Measurements from ENCODE around the gene SLC35A5.
"Not testable (repeated sequence)": the region's sequence is repeated elsewhere in the genome, so short reads cannot be mapped to it uniquely, and the experiment has no call there.

Gene SLC35A5, protein sequence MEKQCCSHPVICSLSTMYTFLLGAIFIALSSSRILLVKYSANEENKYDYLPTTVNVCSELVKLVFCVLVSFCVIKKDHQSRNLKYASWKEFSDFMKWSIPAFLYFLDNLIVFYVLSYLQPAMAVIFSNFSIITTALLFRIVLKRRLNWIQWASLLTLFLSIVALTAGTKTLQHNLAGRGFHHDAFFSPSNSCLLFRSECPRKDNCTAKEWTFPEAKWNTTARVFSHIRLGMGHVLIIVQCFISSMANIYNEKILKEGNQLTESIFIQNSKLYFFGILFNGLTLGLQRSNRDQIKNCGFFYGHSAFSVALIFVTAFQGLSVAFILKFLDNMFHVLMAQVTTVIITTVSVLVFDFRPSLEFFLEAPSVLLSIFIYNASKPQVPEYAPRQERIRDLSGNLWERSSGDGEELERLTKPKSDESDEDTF

DNA sequence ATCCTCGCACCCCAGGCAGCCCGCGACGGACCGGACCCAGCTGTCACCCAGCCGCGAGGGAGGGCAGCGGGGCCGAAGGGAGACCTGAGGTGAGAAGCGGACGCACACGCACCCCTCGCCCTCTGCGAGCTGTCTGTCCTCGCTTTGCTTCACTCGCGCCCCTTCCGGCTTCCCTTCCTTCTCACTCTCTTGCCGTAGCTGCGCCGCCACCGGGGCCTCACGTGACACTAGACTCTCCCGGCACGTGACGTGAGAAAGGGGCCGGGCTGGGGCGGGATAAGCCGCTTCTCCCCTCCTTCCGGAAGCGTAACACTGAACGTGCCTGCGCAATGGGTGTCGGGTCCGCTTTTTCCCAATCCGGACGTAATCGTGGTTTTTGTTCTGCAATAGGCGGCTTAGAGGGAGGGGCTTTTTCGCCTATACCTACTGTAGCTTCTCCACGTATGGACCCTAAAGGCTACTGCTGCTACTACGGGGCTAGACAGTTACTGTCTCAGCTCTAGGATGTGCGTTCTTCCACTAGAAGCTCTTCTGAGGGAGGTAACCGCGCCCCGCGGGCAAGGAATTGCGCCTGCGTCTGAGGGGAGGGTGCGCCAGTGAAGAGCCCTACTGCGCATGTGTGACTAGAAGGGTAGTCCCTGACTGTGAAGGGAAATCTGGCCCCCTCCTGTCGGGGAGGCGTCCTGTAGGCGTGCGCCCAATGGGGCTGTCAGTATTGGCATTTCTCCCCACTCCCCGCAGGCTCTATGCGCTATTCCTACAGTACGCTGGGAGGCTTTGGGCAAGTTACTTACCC is at the start of gene SLC35A5, which contains the start of gene ATG3:
SLC35A5 (plus strand) TSS at position 312 of the 796 bp plus-strand sequence. CDS start 1,359 bp downstream, outside the sequence.
ATG3 (minus strand) TSS at position 229 of the 796 bp plus-strand sequence. CDS start 434 bp downstream, outside the sequence.
- peak; percentile 95 for DNase-seq

DNA sequence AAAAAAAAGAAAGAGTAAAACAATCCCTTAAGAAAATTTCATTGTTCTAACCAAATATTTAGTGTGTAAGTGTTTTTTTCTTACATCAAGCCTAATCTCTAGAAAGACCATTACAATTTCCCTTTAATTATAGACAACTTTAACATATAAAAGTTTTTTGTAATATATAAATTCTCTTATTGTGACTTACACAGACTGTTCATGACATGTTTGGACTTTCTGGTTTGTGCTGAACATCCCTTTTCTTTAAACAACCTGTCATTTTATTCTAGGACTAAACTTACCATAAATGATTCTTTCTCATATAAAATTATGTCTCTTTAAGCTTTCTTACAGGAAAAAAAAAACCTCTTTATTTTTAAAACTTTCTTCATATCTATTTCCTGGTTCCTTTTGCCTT is 49.5 kb upstream of the SLC35A5 start:
- DNase-seq, result no peak

DNA sequence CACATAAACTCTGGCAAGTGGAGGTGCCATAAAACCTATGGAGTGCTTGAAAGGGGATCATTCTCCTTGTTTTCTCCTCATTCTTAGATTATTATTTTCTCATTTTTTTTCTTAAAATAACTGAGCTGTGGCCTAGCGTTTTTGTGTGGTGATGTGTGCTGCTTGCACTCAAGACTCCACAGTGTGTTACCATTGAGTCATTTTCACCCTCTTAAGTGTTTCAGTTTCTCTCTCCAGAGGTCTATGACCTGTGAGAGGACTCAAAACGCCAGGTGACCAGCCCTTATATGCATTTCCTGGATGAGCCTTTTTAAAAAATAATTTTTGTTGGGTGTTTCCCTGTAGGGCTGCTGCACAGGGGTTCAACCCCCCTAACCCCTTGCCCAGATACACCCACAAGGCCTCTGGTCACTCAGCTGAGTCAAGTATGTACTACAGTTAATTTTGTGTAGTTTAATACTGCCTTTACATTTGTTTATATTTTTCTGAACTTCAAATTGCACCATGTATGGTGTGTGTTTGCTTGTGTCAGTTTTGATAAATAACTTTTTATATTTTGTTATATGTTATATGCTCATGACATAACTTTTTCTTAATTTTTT is 47.2 kb upstream of the SLC35A5 start:
- DNase-seq, result no peak

DNA sequence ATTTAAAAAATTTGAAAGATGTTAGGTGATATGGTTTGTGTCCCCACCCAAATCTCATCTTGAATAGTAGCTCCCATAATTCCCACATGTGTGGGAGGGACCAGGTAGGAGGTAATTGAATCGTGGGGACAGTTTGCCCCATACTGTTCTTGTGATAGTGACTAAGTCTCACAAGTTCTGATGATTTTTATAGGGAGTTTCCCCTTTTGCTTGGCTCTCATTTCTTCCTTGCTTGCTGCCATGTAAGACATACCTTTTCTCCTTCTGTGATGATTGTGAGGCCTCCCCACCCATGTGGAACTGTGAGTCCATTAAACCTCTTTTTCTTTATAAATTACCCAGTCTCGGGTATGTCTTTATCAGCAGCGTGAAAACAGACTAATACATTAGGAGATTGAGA is 42.9 kb upstream of the SLC35A5 start:
- DNase-seq, result not testable (repeated sequence)

DNA sequence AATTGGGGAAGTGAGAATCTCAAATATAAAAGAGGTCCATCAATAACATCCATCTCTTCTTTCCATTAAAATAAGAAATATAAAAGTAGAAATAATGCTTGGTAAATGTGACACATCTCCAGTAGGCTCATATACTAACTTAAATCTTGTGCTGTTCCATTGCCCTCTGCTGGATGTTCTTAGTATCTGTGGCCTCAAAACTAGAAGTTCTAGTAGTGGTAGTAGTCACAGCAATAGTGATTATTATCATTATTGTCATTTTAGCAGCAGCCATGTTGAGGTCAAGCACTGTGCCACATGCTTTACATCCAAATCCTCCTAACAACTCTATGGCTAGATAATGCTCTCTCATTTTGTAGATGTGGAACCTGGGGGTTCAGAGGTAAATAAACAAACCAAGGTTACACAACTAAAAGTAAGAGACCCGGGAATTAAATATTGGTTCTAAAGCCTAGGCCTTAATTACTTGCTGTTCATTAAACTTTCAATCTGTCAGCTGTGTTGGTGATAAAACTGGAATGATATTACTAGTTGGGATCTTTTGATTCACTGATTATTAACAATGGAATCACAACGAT is 42.3 kb upstream of the SLC35A5 start:
- DNase-seq, result peak; percentile 28

DNA sequence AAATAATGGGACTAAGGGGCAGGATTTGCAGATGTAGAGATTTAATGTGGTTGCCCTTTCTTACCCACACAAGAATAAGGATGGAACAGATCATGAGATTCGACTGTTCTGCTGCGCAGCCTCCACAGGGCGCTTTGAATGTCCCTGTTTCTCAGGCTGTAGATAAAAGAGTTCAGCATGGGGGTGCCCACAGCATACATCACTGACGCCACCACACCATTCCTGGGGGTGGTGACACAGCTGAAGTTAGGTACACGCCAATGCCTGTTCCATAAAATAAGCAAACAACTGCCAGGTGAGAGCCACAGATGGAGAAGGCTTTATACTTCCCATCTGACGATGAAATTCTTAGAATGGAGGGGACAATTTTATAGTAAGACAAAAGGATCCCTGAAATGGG is 37.7 kb upstream of the SLC35A5 start:
- not testable (repeated sequence) for DNase-seq

DNA sequence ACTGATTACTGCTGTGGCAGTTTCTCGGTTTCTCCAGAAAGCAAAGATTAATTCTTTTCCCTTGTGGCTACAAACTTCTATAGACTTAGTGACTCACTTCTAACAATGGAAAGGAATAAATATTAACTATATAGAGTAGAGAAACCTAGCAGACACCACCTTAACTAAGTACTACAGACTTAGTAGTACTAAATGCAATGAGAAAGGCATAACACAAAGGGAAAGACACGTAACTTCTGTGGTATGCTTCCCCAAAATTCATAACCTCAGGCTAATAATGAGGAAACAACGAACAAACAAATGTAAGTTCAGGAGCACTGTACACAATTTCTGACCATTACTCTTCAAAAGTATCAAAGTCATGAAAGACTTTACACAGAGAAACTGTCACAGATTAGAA is 31.3 kb upstream of the SLC35A5 start:
- DNase-seq, result no peak

DNA sequence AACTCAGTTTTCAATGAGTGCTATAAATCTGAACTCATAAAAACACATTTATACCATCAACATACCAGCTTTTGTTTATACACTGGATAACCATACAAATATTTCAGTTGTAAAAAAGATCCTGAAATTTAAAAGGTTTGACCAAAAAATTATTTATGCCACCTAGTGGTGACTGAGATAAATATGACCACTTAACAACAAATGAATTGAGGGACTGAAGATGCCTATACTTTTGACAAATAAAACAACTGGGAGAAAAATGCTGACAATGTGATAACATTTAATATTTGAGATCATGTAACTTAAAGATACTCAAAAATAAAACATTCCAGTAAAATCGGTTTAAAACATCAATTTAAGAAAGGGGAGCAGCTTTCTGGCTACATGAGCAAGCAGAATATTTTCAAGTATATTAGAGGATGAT is 30.5 kb upstream of the SLC35A5 start:
- no peak for DNase-seq

DNA sequence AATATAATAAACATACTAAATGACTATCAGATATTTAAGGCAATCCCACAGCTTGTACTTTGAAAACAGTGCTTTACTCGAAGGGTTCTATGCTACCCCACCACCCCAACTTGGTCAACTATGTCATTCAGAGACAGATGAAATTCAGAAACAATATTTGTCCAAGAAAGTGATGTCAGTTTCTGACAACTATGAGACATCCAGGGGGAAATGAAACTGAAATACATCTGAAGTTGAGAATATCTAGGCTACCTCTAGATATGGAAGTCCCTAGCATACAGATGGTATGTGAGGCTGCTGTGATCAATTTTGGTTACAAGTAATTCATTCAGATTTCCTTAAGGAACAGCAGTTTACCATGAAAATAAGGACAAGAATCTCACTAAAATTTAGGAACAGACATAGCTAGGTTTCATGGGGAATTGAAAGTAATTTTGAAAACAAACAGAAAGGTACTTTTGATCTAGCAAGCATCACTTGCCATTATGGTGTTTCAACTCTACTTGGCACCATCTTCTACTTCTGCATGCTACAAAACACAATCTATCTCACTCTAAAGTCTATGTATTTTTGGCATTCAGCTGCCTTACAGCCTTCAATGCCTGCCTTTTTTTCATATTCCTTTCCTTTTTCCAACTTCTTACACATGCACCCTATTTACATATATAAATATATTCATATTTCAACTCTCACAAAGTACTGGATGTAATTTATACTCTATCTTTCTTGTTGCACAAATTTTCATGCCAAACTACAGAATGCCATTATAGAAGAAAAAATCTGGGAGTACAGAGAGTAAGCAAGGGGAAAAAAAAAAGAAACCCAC is 21.8 kb upstream of the SLC35A5 start:
- no peak for DNase-seq

DNA sequence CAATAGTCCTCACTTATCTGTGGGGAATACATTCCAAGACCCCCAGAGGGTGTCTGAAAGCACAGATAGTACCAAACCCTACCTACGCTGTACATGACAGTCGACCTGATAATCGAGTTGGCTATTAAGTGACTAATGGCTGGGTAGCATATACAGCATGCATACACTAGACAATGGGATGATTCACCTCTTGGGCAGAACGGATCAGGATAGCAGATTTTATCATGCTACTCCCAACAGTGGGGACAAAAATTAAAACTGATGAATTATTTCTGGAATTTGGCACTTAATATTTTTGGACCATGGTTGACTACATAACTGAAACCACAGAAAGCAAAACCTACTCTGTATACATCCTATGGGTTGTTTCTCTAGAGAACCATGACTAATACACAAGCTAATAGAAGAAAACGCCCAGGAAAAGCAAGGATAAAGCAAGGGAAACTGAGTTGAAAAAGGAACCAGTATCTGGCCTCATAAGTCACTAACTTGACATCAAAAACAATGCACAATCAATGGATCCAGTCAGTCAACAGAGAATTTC is 15.6 kb upstream of the SLC35A5 start:
- no peak for DNase-seq

DNA sequence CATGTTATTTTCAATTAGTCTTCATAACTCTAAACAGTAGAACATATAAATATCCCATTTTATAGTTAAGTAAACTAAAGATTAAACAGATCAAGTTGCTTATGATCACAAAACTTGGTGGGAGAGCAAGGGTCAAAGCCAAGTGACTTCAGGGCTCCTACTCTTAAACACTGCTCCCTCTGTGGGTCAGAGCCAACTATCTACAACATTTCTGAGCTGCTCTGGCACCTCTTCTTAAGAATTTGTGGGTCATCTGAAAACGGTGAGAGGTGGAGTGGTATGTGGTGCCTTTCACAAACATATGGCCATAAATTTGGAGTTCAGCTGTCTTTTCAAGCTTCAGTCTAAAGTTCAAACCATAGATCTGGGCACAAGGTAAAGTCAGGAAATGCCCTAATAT is 11.0 kb upstream of the SLC35A5 start:
- no peak for DNase-seq

DNA sequence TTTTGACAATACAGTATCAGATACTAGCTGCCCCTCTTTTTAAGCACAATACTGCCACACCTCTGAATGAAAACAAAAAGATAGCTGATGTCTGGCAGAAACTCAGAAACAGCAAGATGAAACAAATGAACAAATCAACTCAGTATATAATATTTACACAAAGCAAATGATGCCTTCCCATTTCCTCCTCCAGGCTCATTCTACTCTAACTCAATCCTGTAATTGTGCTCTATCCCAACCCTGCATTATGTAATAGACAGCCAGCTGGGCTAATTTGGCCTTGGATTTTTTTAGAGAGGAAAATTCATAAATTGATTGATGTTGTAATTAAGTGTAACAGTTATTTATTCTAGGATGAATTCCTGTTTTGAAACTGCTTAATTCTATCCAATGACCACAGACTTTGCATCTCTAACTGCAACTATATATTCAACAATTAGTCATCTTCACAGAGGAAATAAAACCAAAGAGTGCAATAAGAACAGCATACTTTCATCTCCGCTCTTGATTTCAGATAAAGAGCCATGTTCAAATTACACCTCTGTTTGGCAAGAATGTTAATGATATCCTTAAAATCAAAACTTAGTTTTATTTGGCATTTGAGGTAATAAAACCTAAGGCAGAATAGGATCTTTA is 6.2 kb upstream of the SLC35A5 start:
- no peak for DNase-seq

DNA sequence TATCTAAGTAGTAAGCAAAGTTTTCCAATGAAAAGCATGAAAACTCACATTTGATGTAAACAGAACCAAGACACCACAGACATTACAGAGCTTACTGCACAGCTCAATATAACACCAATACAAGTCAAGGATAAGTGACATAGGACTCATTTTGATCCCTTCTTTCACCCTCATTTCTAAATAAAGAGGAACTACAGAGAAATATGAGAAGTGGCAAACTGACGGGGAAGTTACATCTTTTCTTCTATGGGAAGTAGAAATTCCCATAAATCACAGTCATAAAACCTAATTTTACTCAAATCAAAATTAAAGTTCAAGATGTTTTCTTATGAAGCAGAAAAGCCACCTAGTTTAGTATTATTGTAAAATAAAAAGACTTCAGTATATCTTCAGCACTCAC is 3.9 kb upstream of the SLC35A5 start:
- no peak for DNase-seq

DNA sequence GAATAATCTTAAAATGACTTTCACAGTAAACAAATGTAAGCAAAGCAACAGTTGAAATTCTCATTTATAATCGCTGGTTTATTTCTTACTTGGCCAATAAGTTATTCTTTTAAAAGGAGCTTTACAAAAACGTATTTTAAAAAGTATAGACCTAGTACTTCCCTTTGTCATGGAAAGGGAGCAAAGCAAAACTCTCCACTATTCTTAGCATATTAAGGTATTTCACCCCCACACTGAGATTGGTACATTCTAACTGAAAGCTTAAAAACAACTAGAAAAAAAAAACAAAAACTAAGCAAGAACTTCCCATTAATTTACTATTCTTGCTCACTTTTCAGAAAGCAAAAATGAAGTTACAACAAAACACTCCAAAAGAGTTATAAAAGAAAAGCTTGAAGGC is 1.5 kb upstream of the SLC35A5 start:
- no peak for DNase-seq

DNA sequence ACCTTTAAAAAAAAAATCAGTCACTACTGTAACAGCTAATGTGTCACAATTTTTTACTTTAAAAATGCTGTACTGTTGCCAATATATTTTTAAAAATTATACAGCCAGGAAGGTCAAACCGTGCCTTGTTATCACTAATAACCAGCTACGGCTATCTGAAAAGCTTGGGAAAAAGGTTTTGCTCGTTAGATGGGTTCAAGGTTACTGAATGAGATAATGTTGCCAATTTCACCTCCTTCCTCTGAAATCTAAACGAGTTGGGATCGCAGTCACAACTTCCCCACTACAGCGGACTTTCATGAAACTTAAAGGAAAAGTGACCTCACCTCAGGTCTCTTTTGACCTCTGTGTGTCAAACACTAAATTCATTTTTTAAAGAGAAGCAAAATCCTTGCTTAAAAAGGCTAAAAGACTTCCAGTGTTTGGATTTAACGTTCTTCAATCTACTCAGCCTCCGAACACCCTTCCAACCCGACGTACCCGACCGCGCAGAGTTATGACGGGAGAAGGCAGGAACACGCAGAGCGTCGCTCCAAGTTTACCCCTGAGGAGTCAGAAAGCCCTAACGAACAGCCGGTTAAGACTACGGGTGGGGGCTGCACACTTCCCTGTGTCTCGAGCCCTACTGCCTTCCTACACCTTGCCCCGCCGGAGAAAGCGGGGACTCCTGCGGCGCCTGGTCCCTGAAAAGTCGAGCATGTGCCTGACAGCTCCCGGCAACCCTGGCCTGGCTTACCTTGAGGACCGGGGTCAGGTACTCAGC is 943 bp upstream of the SLC35A5 start:
- DNase-seq, result no peak

DNA sequence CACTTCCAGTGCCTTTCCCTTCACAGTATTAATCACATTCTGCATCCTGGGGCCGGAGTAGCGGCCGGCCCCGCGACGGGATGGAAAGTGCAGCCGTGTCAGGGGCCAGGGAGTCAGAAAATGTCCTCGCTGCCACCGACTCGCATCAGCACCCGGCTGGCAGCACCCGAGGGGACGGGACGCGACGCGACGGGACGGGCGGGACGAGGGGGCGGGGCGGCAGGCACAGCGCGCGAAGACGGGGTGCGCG is 436 bp upstream of the SLC35A5 start:
- no peak for DNase-seq

DNA sequence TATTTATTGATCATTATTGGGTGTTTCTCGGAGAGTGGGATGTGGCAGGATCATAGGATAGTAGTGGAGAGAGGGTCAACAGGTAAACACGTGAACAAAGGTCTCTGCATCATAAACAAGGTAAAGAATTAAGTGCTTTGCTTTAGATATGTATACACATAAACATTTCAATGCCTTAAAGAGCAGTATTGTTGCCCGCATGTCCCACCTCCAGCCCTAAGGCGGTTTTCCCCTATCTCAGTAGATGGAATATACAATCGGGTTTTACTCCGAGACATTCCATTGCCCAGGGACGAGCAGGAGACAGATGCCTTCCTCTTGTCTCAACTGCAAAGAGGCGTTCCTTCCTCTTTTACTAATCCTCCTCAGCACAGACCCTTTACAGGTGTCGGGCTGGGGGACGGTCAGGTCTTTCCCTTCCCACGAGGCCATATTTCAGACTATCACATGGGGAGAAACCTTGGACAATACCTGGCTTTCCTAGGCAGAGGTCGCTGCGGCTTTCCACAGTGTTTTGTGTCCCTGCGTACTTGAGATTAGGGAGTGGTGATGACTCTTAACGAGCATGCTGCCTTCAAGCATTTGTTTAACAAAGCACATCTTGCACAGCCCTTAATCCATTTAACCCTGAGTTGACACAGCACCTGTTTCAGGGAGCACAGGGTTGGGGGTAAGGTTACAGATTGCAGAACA is 2.5 kb downstream of the SLC35A5 start:
- not testable (repeated sequence) for DNase-seq

DNA sequence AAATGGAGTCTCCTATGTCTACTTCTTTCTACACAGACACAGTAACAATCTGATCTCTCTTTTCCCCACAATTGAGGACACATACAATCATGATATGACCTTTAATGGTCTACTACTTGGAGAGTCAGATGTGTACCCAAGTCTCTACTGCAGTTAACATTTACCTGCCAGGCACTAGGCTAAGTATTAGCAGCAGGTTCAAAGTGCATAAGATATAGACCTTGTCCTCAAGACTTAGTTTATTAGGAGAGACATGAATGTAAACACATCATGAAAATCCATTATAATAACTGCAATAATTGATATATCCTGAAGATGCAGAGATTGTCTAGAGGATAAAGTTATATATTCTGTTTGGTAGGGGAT is 3.1 kb downstream of the SLC35A5 start:
- DNase-seq, result no peak

DNA sequence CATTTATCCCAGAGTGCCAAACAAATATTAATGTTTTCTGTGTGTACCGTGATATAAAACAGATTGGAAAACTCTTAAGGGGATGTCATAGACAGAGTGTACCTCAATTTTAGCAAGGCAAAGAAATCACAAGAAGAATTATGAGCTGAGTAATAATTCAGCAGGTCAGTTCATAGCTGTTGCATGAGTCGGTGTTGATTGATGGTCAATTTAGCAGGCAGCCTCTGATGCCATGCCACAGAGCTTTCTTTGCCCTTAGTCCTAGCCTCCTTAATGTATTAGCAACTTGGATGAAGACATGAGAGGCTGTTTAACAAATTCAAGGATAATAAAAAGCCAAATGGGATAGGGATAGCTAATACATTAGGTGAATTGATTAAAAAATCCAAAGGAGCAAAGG is 6.8 kb downstream of the SLC35A5 start:
- no peak for DNase-seq

DNA sequence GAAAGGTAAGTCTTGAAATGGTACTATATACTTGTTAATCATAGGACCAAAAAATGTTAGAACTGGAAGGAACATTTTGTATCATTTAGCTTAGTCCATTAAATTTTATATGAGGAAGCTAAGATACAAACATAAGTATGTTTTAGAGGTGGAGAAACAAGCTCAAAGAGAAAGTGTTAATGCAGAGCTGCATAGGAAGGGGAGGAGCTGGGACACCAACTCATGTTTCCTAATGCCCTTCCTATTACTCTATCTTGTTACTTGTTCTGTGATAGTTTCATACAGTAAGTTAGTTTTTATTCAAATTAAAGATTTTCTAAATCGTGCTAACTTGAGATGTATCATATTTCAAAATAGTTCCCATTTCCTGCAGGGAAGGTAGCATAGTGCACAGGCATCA is 7.4 kb downstream of the SLC35A5 start:
- DNase-seq, result no peak
